ENCODE results near the gene DTNB. TPM values are rescaled to one million over a fixed set of nuclear protein-coding genes. Genes with fewer than 3 reads are reported as not detected.

The DTNB gene
- total and polyA plus RNA-seq, 2 of the 4 experiments (the other 2 are of a cell fraction): 3.8 to 5.3 TPM

DNA sequence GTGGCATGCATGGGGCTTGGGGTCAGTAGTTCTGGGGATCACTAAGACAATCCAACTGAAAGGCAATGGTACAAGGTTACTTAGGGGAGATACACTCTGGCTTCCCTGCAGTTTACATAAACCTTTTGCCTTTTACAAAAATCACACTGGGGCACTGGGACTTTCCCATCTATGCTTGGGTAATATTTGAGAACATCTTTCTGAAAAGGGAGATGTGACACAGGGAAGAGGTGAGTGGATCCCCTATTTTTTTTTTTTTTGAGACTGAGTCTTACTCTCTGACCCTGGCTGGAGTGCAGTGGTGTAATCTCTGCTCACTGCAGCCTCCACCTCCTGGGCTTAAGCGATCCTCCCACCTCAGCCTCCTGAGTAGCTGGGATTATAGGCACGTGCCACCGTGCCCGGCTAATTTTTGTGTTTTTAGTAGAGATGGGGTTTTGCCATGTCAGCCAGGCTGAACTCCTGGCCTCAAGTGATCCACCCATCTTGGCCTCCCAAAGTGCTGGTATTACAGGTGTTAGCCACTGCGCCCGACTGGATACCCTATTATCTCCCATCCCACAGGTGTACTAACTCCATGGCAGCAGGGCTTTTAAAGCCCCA is 248.8 kb downstream of the DTNB start:
- Histone ChIP-seq H3K9me1 (ENCODE audit: insufficient read depth, low read length) (no peaks in the 10 kb centered on the region), H2BK20ac (ENCODE audit: low read depth, low read length) (no peak overlapping the region), H3K4me1 (ENCODE audit: control insufficient read depth, insufficient read depth, low read length) (no peaks in the 10 kb centered on the region), H3K23ac (ENCODE audit: low read depth, low read length) (no peak overlapping the region), H2AK9ac (replicated peaks; ENCODE audit: low read depth, low read length, poor library complexity) (no peak overlapping the region), H3K56ac (ENCODE audit: extremely low read depth, insufficient read depth, low read length) (no peak overlapping the region), H4K91ac (ENCODE audit: insufficient read depth, low read depth, low read length) (no peak overlapping the region), H3K4ac (ENCODE audit: low read depth, low read length) (no peak overlapping the region), H2AK5ac (ENCODE audit: low read depth, low read length) (no peak overlapping the region), H4K5ac (ENCODE audit: low read depth, low read length) (no peak overlapping the region), H3K9me3 (ENCODE audit: control insufficient read depth, insufficient read depth, low read length) (no peaks in the 10 kb centered on the region), H2BK15ac (ENCODE audit: low read depth, low read length) (no peak overlapping the region), H3K4me2 (ENCODE audit: low read depth, low read length) (no peak overlapping the region), H3K4me3 (ENCODE audit: insufficient read depth, low read depth, low read length) (no peak overlapping the region), H3K9ac (ENCODE audit: low read depth, low read length) (no peak overlapping the region), H3K27me3 (ENCODE audit: control insufficient read depth, insufficient read depth, low read length) (no peaks in the 10 kb centered on the region), H3K79me1 (ENCODE audit: low read depth in 1 of 2, low read length in 2 of 2) (no peaks in the 10 kb centered on the region), H2BK5ac (ENCODE audit: low read depth, low read length, poor library complexity, severe bottlenecking) (no peak overlapping the region), H3K36me3 (ENCODE audit: control insufficient read depth, insufficient read depth, low read length) (no peaks in the 10 kb centered on the region), H4K8ac (ENCODE audit: low read depth in 2 of 2, low read length in 2 of 2) (no peak overlapping the region), H3K14ac (replicated peaks; ENCODE audit: low read depth, low read length) (no peak overlapping the region), H2BK120ac (ENCODE audit: low read depth, low read length) (no peak overlapping the region), H3K27ac (ENCODE audit: insufficient read depth, low read length) (no peak overlapping the region), H2AFZ (replicated peaks; ENCODE audit: low read length, poor library complexity) (no peak overlapping the region), H3K18ac (ENCODE audit: low read depth, low read length) (no peak overlapping the region), H4K20me1 (ENCODE audit: insufficient read depth, low read length) (no peaks in the 10 kb centered on the region)
- in situ Hi-C loops (cut with MboI; ENCODE audit: low sequenced_read_pairs): no loop called here
- dilution Hi-C loops (cut with HindIII; ENCODE audit: low sequenced_read_pairs, unreplicated experiment): no loop called here
- DNase-seq (no peak), ATAC-seq (ENCODE audit: low read depth) (no peak)
- TF ChIP-seq BHLHE40 (IDR thresholded peaks at IDR 0.05; ENCODE audit: low read depth, low read length) (no peak), CEBPB (IDR thresholded peaks at IDR 0.05; ENCODE audit: low read depth, low read length) (no peak), SMC3 (IDR thresholded peaks at IDR 0.05; ENCODE audit: low read depth, low read length) (no peak), RFX5 (IDR thresholded peaks at IDR 0.05; ENCODE audit: low read depth, low read length) (no peak), POLR2A (IDR thresholded peaks at IDR 0.05; ENCODE audit: low read depth, low read length) (no peak), RCOR1 (IDR thresholded peaks at IDR 0.05; ENCODE audit: insufficient replicate concordance, low read length) (no peak), NFE2L2 (IDR thresholded peaks at IDR 0.05; ENCODE audit: low read depth, low read length) (no peak), MXI1 (IDR thresholded peaks at IDR 0.05; ENCODE audit: borderline replicate concordance, low read depth, low read length) (no peak), RAD21 (IDR thresholded peaks at IDR 0.05; ENCODE audit: low read length) (no peak), FOS (IDR thresholded peaks at IDR 0.05; ENCODE audit: low read depth, low read length) (no peak), MAZ (IDR thresholded peaks at IDR 0.05; ENCODE audit: borderline replicate concordance, low read depth, low read length) (no peak), MAFK (IDR thresholded peaks at IDR 0.05; ENCODE audit: low read depth, low read length) (no peak)
- TF ChIP-seq, protein P1, sequence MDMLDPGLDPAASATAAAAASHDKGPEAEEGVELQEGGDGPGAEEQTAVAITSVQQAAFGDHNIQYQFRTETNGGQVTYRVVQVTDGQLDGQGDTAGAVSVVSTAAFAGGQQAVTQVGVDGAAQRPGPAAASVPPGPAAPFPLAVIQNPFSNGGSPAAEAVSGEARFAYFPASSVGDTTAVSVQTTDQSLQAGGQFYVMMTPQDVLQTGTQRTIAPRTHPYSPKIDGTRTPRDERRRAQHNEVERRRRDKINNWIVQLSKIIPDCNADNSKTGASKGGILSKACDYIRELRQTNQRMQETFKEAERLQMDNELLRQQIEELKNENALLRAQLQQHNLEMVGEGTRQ (IDR thresholded peaks at IDR 0.05; ENCODE audit: low read depth, low read length): no peak
- TF ChIP-seq, protein P2, sequence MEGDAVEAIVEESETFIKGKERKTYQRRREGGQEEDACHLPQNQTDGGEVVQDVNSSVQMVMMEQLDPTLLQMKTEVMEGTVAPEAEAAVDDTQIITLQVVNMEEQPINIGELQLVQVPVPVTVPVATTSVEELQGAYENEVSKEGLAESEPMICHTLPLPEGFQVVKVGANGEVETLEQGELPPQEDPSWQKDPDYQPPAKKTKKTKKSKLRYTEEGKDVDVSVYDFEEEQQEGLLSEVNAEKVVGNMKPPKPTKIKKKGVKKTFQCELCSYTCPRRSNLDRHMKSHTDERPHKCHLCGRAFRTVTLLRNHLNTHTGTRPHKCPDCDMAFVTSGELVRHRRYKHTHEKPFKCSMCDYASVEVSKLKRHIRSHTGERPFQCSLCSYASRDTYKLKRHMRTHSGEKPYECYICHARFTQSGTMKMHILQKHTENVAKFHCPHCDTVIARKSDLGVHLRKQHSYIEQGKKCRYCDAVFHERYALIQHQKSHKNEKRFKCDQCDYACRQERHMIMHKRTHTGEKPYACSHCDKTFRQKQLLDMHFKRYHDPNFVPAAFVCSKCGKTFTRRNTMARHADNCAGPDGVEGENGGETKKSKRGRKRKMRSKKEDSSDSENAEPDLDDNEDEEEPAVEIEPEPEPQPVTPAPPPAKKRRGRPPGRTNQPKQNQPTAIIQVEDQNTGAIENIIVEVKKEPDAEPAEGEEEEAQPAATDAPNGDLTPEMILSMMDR (conservative IDR thresholded peaks at IDR 0.05; ENCODE audit: low read depth, low read length): no peak
- ChIA-PET POLR2A (ENCODE audit: unreplicated experiment) (no interaction called here), CTCF (no interaction called here)
- intact Hi-C loops (cut with micrococcal nuclease): no loop called here
- whole genome bisulfite sequencing, 2 experiments (ENCODE audit: extremely low coverage in 2 of 2, insufficient read length in 1 of 2): no CpG with 5 or more reads among the region's 6 CpGs
- no TSS peak for BruUV-seq (replicated peaks)
